Measurements from ENCODE around the gene LMAN1.

The LMAN1 gene, protein sequence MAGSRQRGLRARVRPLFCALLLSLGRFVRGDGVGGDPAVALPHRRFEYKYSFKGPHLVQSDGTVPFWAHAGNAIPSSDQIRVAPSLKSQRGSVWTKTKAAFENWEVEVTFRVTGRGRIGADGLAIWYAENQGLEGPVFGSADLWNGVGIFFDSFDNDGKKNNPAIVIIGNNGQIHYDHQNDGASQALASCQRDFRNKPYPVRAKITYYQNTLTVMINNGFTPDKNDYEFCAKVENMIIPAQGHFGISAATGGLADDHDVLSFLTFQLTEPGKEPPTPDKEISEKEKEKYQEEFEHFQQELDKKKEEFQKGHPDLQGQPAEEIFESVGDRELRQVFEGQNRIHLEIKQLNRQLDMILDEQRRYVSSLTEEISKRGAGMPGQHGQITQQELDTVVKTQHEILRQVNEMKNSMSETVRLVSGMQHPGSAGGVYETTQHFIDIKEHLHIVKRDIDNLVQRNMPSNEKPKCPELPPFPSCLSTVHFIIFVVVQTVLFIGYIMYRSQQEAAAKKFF

DNA sequence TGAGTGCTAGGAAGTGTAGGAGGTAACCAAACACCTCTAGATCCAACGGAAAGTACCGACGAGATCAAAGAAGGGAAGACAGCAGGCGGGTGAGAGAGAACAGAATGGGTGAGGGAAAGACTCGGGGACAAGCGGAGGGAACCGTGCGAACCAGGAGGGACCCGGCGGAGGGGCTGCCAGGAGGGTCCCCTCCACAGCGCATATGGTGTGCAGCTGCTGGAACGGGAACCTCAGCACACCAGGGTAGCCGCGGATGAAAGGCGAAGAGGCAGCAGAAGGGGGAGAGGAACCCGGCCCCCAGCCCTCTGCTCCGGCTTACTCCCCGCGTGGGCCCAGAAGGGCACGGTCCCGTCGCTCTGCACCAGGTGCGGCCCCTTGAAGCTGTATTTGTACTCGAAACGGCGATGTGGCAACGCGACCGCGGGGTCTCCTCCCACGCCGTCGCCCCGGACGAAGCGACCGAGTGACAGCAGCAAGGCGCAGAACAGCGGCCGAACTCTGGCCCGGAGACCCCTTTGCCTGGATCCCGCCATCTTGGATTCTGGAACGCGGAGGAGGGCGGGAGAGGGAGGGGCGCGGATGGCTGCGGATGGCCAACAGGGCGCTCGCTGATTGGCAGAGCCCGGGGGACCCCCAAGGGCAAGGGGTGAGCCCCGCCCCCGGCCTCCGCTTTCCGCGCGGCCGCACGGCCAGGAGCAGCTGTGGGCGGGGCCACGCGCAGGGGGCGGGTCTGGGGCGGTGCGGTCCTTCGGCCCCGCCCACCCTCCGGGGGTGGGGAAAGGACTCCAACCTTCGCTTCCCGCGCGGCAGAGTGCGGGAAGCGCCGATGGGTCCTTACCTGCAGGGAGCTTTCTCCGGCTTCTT, at the start of gene LMAN1:
LMAN1 (minus strand) TSS at position 554 of the 864 bp plus-strand sequence; CDS start at position 533, 21 bp downstream.
- Histone ChIP-seq H3K9ac (peak within 1 kb of the TSS; percentile 91), H4K20me1 (peaks cover 30% of the 10 kb centered on the region; the same call in 1 of the 2 replicates), H3K36me3 (peaks cover 22% of the 10 kb centered on the region), H3K4me2 (peak within 1 kb of the TSS; percentile 85), H3K27ac (peak within 1 kb of the TSS; percentile 85), H3K4me1 (peaks cover 28% of the 10 kb centered on the region), H3K4me3 (peak within 1 kb of the TSS; percentile 95), H3K27me3 (no peaks in the 10 kb centered on the region), H3K9me3 (no peaks in the 10 kb centered on the region)
- TF ChIP-seq Cebpa-rat (IDR thresholded peaks at IDR 0.05): no peak

DNA sequence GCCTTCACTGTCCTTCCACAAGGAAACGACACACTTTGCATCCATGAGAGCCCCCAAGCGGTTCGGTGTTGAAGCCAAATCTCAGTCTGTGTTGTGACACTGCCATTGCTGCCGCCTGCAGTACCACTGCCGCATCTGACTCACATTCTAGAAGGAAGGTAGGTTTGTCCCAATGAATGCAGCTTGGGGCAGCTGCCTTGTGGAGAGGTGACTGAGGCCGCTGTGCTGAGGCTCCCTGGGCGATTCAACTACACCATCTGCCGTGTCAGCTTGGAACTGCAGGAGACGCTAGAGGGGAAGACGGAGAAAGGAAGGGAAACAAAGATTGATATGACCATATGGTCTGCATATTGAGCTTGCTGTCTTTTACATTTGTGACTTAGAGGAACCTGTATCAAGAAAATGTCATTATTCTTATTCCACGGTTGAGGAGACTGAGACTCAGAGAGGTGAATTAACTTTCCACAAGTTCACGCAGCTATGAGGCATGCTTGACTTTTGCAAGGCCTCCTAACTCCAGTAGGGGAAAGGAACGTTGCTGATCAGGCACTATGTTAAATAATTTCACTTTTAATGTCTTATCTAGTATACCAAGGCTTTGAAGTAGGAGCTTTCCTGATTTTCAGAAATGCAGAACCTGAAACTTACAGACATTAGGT, 43.5 kb upstream of the LMAN1 start:
- H3K27me3 ChIP-seq: no peaks in the 10 kb centered on the region
- H4K20me1 ChIP-seq: no peaks in the 10 kb centered on the region
- H3K4me1 ChIP-seq: no peaks in the 10 kb centered on the region
- no peak overlapping the region for H3K27ac ChIP-seq
- TF ChIP-seq Cebpa-rat (IDR thresholded peaks at IDR 0.05): no peak
- no peak overlapping the region for H3K4me3 ChIP-seq
- no peaks in the 10 kb centered on the region for H3K36me3 ChIP-seq
- no peaks in the 10 kb centered on the region for H3K9me3 ChIP-seq
- no peak overlapping the region for H3K4me2 ChIP-seq
- H3K9ac ChIP-seq: no peak overlapping the region

DNA sequence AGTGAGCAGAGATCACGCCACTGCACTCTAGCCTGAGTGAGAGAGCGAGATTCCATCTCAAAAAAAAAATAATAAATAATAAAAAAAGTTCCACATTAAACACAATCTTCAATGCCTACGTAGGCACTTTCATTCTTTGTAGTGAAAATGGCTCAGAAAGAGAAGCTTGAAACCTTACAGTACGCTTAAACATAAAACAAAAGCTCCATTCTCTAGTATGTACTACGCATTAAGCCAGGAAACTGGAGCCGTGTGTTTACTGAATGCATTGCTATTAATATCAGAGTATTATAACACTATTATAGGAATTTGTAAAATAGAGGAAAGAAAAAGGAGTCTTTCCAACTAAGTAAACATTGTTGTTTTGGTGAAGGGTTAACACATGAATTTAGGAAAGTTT, 41.3 kb upstream of the LMAN1 start:
- TF ChIP-seq Cebpa-rat (IDR thresholded peaks at IDR 0.05): no peak
- no peak overlapping the region for H3K27ac ChIP-seq

DNA sequence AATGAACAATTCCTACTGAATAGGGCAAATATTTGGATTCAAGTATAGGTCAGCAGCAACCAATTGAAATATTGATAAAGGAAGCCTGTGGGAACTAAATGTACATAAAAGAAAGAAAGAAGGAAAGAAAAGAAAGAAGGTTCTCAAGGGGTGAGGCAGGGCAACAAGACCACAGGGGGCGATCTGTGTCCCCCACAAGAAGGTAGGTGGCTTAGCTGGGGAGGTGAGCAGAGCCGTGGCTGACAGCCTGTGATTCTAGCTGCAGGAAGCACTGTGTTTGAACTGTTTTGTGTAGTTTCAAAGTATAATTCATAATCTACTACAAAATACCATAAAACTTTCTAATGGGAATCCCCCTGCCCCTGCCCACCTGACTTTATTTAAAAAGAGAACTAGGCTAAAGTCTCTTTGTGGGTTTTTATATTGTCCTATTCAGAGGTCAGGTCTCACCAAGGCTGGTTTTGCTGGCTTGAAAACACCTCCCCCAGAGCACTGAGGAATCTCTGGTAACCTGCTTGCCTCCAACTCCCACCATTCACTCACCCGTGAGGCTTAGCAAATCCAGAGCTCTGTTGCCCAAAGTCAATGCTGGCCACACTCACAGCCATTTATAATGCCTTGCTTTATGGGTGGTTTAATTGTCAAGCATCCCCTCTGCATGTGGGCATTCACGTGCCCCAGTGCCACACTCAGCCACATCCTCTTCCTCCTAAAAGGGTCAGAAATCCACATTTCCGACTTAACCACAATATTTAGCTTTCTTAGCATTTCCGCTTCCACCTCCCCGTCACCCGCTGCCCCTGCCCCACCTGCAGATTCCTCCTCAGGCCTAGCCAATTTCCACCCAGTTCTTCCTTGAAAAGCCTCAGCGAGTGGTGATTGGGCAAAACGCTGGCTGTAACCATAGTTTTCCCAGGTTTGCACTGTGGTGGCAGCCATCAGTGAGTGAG, 36.4 kb upstream of the LMAN1 start:
- no peaks in the 10 kb centered on the region for H3K27me3 ChIP-seq
- peak overlapping the region; percentile 22; the same call in 1 of the 2 replicates for H3K27ac ChIP-seq
- no peak for TF ChIP-seq Cebpa-rat (IDR thresholded peaks at IDR 0.05)
- H3K4me1 ChIP-seq: peaks cover 17% of the 10 kb centered on the region
- H3K9me3 ChIP-seq: 0 out of 2 replicates have a peak, but pooled peaks cover 3% of the 10 kb centered on the region
- no peak overlapping the region for H3K9ac ChIP-seq
- H4K20me1 ChIP-seq: no peaks in the 10 kb centered on the region
- no peaks in the 10 kb centered on the region for H3K36me3 ChIP-seq
- no peak overlapping the region for H3K4me3 ChIP-seq
- peak overlapping the region; percentile 70 for H3K4me2 ChIP-seq

More for the DNA sequence above, 41.3 kb upstream of the LMAN1 start:
- no peaks in the 10 kb centered on the region for H3K9me3 ChIP-seq
- H3K4me2 ChIP-seq: no peak overlapping the region
- H3K4me1 ChIP-seq: peaks cover 10% of the 10 kb centered on the region
- no peak overlapping the region for H3K9ac ChIP-seq
- H3K36me3 ChIP-seq: no peaks in the 10 kb centered on the region
- no peak overlapping the region for H3K4me3 ChIP-seq
- no peaks in the 10 kb centered on the region for H4K20me1 ChIP-seq
- no peaks in the 10 kb centered on the region for H3K27me3 ChIP-seq

DNA sequence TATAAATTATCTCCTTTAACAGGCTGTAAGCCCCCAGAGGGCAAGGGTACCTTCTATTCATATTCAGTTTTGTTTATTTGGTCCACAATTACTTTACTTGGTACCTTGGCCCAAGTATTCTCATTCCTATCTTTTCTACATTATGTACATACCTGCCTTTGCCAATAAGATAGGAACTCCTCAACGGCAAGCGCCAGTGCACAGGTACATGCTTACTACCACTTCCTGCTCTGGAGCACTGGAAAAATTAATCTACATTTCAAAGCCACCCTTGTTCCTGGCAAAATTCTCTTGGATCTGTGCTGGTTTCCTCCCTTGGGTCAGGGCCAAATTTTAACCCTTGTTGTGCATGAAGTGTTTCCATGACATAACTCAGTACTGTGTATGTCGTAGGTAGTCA, 34.3 kb upstream of the LMAN1 start:
- no peaks in the 10 kb centered on the region for H3K36me3 ChIP-seq
- no peak overlapping the region for H3K4me2 ChIP-seq
- H3K9ac ChIP-seq: no peak overlapping the region
- H4K20me1 ChIP-seq: no peaks in the 10 kb centered on the region
- no peaks in the 10 kb centered on the region for H3K27me3 ChIP-seq
- peaks cover 22% of the 10 kb centered on the region for H3K4me1 ChIP-seq
- no peak overlapping the region for H3K4me3 ChIP-seq
- no peak for TF ChIP-seq Cebpa-rat (IDR thresholded peaks at IDR 0.05)
- H3K9me3 ChIP-seq: 0 out of 2 replicates have a peak, but pooled peaks cover 3% of the 10 kb centered on the region
- no peak overlapping the region for H3K27ac ChIP-seq

DNA sequence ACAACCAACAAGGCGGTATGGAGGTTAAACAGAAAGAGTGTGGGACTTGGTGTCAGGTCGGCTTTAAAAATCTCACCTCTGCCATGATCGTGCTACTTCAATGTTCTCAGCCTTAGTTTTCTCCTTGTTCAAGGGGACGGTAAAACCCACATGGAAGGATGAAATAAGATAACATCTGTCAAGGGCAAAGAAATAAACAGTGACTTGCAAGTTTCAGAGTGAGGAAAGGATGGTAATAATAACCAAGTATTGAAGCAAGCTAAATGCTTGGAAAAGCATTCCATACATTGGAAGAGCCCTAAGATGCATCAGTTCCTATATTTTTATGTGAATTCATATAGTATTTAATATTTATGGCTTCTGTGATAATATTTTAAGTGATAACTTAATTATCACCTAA, 29.8 kb upstream of the LMAN1 start:
- no peak overlapping the region for H3K9ac ChIP-seq
- peaks cover 15% of the 10 kb centered on the region for H3K4me1 ChIP-seq
- peak overlapping the region; percentile 11; the same call in 1 of the 2 replicates for H3K4me2 ChIP-seq
- H4K20me1 ChIP-seq: no peaks in the 10 kb centered on the region
- no peak overlapping the region for H3K4me3 ChIP-seq
- TF ChIP-seq Cebpa-rat (IDR thresholded peaks at IDR 0.05): no peak
- H3K36me3 ChIP-seq: no peaks in the 10 kb centered on the region
- no peaks in the 10 kb centered on the region for H3K27me3 ChIP-seq
- no peak overlapping the region for H3K27ac ChIP-seq
- H3K9me3 ChIP-seq: 0 out of 2 replicates have a peak, but pooled peaks cover 3% of the 10 kb centered on the region

DNA sequence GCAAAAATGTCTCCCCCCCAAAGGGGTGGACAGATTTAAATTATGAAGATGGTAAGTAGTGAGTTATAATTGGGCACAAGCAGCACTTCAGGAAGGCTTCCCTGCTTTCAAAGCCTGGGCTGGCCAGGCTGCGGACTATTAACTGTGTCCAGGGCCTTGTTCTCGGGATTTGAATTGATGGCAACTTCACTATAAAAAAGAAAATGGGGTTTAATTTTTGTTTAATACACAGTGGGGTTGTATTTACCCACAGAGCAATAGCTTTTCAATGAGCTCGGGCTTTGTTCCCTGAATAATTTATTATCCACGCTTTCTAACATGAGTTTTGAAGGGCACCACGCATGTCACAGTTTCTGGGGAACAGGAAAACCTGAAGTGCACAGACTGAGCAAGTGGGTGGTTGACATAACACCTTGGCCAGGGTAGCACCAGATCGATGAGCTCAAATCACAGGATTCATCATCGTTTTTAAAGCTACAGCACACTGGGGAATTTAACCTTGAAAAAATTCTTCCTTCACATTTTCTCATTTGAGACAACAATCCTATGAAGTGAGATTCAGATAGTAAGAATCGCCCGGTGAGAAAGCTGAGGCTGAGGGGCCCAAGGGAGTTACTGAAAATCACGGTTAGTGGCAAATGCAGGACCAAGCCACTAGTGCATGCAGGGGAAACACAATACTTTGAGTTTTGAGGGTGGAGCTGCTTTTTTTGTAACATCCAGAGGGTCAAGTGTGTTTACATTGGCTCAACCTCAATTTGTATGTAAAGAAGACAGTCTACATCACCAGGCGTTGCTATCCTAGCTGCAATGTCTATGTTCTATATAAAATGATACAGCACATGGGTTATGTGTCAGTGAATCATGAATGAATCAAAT, 28.9 kb upstream of the LMAN1 start:
- no peaks in the 10 kb centered on the region for H3K27me3 ChIP-seq
- peak overlapping the region; percentile 11 for H3K4me2 ChIP-seq
- no peaks in the 10 kb centered on the region for H3K36me3 ChIP-seq
- TF ChIP-seq Cebpa-rat (IDR thresholded peaks at IDR 0.05): no peak
- H4K20me1 ChIP-seq: no peaks in the 10 kb centered on the region
- no peak overlapping the region for H3K9ac ChIP-seq
- no peak overlapping the region for H3K27ac ChIP-seq
- H3K9me3 ChIP-seq: 0 out of 2 replicates have a peak, but pooled peaks cover 3% of the 10 kb centered on the region
- peaks cover 15% of the 10 kb centered on the region for H3K4me1 ChIP-seq
- H3K4me3 ChIP-seq: no peak overlapping the region
